Measurements from ENCODE around the gene ZNF467.

DNA sequence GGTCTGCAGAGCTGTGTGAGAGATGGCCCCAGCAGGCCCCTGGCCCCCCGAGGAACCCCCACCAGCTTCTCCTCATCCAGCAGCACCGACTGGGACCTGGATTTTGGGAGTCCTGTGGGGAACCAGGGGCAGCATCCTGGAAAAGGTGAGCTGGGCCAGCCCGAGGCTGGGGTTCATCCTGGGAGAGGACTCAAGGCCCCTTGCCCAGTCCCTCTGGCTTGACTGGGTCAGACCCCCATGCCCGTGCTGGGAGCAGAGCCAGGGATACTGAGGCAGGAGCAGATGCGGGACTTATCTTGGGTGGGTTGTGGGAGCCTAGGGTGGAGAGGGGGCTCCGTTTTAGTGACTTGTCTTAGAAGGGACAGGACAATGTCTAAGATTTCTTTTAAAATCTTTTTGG lies 47.5 kb downstream of the ZNF467 start:
- TF ChIP-seq CTCF (IDR thresholded peaks at IDR 0.05) (no peak), POLR2A (IDR thresholded peaks at IDR 0.05) (no peak)
